NCI-H2196 (cell line): Measurements from ENCODE around the gene CHRM3.

ENCODE experiments used
- DNase-seq: peaks from one replicate; lab custom pipeline; 2025; ENCODE audit not compliant: unreplicated experiment; lab: John Stamatoyannopoulos, UW

The CHRM3 gene

DNA sequence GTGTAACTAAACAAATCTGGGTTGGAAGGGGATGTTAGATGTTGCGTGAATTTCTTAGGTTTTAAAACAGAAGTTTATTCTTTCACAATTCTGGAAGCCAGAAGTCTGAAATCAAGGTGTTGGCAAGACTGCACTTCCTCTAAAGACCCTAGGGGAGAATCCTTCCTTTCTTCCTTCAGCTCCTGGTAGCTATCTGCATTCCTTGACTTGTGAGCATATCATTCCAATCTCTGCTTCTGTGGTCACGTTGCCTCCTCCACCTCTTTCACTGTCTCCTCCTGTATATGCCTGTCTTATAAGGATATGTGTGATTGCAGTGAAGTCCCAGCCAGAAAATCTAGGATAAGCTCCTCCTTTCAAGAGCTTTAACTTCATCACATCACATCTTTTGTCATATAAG, 7.7 kb downstream of the CHRM3 start:
- no peak for DNase-seq

DNA sequence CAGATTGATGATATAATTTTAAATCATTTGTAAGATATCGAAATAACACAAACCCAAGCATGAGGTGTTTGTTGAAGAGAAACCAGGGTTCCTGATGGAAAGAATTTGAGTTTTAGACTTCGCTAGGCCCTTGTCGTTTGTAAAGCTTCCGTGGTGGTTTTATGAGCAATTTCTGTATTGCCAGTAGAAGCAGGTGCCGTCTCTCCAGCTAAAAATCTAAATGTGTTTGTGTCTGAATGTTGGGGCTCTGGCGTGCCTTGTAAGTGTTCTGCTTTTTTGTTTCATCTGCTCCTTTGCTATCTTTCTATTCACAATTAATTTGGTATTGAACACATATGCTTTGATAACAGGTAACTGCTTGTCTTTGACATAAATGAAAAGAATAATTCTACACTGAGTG, 27.5 kb downstream of the CHRM3 start:
- no peak for DNase-seq

DNA sequence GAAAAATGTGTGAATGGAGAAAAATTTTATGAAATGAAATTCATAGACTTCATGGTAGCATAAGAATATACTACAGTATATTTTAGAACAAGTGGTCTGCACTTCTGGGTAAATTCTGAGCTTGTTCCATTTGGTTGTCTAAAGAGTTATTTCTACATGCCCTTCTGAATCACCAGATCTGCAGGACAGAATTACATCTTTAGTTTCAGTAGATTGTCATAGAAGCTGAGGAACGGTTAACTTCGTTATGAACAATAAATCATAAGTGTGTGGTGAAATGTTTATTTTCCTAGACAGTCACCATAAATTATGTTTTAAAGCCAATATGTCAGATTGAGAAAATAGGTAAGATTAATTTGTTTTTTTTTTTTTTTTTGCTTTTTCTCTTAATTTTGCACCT, 30.9 kb downstream of the CHRM3 start:
- no peak for DNase-seq

DNA sequence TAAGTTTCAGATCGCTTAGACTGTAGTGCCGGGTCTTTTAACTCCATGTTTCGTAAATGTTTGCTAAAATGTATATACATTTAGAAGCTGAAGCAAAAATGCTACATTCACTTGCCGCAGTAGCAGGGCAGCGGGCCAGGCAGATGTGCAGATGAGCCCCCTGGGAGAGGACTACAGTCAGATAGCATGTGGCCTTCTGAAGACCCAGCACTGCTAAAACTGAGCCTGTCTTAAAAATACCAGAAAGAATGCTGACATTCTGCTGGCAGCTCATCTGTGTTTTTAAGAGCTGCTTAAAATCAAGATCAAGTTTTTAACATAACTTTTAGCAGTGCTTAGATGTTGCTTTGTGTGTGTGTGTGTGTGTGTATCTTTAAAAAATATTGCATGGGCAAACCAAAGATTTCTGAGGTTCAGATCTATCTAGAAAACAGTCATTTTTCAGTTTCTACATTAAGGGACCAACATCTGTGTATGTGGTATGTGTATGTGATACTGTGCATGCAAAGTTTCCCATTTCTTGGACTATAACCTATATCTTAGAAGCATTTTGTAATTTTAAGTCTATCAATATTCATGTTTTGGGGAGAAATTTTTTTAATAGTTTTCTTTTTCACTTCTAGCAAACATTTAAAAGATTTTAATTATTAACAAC, 31.7 kb downstream of the CHRM3 start:
- DNase-seq: no peak

DNA sequence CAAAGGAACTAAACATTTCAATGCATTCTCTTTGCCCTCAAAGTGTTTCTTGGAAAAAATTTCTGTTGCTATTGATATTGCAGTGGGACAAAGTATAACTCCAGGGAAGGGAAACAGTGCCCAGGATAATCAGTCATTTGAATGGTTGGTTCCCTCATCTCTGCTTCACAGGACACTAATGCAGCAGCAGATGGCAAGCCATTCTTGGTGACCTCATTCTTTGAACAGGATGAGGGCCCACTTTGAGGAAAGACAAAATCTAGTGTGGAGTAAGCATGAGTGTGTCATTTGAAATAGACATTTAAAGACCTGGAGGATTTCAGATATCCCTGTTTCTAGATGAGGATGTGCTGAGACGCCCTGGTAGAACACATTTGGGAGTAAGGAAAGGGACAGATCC, 32.3 kb downstream of the CHRM3 start:
- no peak for DNase-seq

DNA sequence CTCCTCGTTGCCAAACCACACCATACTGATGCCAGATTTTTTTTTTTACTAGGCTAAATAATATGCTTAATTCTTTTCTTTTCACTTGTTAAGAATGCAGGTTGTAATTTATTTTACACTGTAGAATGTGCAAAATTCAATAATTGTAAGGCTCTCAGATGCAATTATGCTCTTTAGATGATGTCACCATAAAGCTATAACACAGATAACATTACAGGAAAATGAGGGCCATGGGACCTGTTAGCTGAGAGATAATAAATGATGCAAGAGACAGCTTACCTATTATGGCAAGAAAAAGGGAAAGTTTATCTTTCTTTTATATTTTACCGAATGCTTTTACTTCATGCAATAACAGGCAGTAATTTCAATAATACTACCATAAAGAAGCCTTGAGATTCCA, 35.4 kb downstream of the CHRM3 start:
- no peak for DNase-seq

DNA sequence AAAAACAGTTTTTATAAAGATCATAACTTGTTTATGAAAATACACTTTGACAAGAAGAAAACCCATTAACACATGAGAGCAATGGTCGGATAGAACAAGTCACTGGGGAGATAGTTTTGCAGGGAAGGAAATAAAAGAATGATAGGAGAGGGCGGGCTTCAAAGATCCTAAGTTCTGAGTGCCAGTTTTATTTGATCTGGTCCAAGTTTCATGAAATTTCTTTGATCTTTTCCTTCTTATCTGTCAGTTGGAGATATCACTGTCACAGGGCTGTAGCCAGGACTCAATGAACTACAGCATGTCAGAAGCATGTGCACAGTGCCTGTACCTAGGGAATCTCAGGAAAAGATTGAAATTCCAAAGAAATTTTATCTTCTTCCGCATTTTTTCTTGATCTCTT, 36.5 kb downstream of the CHRM3 start:
- no peak for DNase-seq

DNA sequence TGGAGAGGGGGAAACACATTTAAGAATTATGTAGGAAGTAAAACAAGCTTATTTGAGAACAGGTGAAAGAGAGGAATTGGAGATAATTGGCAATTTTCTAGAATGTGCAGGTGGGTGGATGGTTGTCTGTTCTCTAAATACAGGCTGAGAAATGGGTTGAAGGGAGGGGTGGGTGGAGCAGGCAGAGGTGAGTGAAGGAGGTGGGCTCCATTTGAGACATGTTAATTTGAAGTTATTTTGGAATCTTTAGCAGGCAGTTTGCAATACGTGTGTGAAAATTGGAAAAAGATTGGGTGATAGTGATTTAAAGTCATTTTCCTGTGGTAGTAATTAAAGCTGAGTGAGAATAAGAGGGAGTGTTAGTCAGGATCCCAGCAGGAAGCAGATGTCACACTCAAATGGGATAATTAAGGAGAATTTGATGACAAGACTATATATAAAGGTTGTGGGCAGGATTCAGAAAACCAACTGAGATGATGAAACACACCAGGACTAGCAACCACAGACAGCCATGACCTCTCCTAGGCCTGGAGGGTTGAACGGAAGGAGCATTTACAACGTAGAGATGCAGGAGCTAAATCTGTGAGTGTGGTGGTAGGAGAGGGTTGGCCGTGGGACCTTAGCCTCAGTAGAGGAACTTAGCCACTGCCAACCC, 40.6 kb downstream of the CHRM3 start:
- no peak for DNase-seq

DNA sequence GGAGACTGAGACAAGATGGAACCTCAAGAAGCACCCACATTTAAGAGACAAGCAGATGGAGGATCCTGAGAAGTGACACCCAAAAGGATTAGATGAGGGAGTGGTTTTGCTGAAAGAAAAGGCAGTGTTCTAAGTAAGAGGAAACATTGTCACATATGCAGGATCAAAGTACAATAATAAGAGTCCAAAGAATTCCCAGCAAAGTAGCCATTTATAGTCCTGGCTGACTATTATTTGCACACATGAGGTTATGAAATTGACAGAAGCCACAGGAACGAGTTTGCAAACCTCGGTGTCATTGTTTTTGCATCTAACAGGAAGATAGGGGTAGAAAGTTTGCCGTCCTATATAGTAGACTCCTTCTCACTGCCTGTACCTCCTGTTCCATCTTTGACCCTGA, 41.3 kb downstream of the CHRM3 start:
- no peak for DNase-seq

DNA sequence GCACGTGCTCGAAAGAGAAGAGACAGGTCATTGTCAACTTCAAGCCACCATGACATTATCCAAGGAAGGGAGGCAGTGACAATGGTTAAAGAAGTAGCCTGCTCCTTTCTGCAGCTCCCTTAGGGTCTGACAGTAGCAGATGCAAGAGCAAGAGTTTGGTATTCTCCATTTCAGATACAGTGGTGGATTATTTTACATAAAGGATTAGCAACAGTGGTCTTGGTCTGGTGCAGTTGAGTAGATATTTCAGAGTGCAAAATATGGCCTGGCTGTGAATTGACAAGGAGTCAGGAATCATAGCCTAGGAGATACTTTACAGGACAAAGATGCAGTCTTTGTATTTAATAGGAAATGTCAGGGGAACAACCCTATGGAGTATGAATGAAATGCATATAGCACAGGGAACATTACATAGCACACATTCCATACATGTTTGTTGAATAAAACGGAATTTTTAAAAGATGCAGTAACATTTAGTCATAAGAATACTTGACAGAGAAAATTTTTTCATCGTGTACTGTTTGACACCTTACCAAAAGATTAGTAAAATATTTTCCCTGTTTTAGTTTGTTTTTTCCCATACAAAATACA, 41.8 kb downstream of the CHRM3 start:
- no peak for DNase-seq

DNA sequence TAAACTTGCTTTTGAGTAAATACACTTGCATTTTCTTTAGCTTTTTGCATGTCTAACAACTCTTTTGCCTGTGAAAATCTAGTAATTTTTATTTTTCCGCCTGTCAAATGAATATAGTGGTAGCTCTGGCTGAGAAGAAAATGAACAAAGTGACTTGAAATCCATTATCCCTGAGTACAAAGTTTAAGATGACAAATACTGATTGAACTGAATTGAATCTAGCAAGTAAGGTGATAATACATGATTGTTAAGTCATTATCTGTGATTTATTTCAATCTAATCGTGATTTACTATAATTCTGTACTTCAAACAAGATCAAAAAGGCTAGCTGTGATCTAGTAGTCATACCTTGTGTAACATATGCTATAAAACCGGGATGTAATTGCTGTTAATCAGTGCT, 42.8 kb downstream of the CHRM3 start:
- DNase-seq: no peak

DNA sequence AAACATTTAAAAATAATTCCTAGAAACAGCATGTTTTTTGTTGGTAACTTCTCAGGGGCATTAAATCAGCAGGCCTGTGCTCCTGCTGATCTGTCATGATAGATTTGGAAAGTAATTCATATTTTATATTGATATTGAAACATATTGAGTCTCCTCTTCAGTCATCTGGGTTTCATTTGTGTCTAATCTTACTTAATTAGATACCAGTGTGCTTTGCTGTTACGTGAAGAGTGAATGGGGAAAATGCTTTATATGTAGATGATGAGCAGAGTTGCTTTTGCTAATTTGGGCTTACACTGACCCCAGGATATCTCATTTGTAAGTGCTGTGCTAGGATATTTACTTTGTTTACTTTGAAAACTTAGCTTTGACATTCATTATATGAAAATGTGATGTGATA, 45.9 kb downstream of the CHRM3 start:
- DNase-seq: no peak

DNA sequence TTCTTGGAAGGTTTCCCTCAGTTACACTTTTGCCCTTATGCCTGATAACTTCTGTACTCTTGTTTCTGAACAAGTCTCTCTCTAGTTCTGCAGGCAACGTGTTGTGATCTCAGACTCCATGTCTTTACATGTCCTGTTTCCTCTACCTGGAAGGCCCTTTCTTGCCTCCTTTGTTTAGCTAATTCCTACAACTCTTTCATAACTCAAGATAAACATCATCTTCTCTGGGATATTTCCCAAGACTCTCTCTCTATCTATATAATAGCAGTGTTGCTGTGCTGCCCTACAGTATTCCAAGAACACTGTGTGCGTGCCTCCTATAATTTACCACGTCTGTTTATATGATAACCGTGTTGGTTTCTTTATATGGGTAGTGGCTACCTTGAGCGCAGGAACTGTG, 47.8 kb downstream of the CHRM3 start:
- no peak for DNase-seq
